Chondrocyte (in vitro differentiated cells): ENCODE results near the gene NDUFA12. TPM values are rescaled to one million over a fixed set of nuclear protein-coding genes. Genes with fewer than 3 reads are reported as not detected.
"Not testable (repeated sequence)": the region's sequence is repeated elsewhere in the genome, so short reads cannot be mapped to it uniquely, and the experiment has no call there.

Experiments
- DNase-seq: peaks from one replicate; pipeline ENCODE4 v3.0.0; 2021; ENCODE audit warnings: mixed read lengths, low spot score
- H3K27ac Mint-ChIP-seq: one replicate; pipeline ENCODE4 v1.8.0; 2021; ENCODE audit warnings: mild to moderate bottlenecking, moderate library complexity, mixed read lengths; ENCODE audit not compliant: unreplicated experiment
- H3K27me3 Mint-ChIP-seq: 2 replicates; pipeline ENCODE4 v1.8.0; 2021; ENCODE audit warnings: low read depth, mixed read lengths
- H3K36me3 Mint-ChIP-seq: 2 replicates; pipeline ENCODE4 v1.8.0; 2021; ENCODE audit warnings: low read depth, mixed read lengths
- H3K4me1 Mint-ChIP-seq: 2 replicates; pipeline ENCODE4 v1.8.0; 2021; ENCODE audit warnings: low read depth, mild to moderate bottlenecking, mixed read lengths
- H3K4me3 Mint-ChIP-seq: one replicate; pipeline ENCODE4 v1.8.0; 2021; ENCODE audit warnings: mild to moderate bottlenecking, moderate library complexity, mixed read lengths; ENCODE audit not compliant: unreplicated experiment
- H3K9me3 Mint-ChIP-seq: 2 replicates; pipeline ENCODE4 v1.8.0; 2021; ENCODE audit warnings: low read depth, mixed read lengths
- CTCF ChIP-seq: fragments of 200-600 bp; sonication (generic); IDR thresholded peaks from 2 replicates; pipeline ENCODE4 v1.5.0; 2021; ENCODE audit warnings: antibody characterized with exemption, mild to moderate bottlenecking, moderate library complexity
- total RNA-seq: library from RNA; stranded (reverse); gene quantifications from 3 replicates; pipeline ENCODE4 v1.2.1, GENCODE V29; 2021

Gene NDUFA12
- total RNA-seq, 1 donor from 2014 or later, result 76.9 TPM

DNA sequence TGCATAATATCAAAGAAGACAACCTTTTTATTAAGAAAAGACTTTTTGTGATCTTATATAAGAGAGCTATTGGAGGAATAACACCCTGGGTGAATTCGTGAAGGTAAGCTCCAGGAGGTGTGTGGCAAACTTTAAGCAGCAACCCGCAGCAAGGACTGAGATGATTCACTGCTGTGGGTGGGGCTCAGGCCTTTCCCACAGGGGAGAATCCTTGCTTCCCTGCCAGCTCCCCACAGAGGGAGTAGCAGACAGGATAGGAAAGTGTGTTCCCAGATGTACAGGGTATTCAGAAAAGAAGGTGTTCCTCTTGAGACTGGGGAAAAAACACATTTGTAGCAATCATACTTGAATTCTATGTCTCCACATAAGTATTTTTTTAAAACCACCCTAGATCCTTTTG, 9.2 kb downstream of the NDUFA12 start:
- DNase-seq, result no peak
- TF ChIP-seq CTCF, result no peak

DNA sequence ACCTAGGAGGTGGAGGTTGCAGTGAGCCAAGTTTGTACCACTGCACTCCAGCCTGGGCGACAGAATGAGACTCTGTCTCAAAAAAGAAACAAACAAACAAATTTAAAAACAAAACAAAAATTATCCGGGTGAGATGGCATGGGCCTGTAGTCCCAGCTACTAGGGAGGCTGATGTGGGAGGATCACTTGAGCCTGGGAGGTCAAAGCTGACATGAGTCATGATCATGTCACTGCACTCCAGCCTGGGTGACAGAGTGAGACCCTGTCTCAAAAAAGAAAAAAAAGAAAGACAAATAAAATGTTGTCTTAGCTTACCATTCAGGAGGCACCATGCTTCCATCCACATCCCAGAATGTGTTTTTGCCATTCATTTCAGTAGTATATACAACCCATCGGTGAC, 9.6 kb downstream of the NDUFA12 start:
- H3K27me3 Mint-ChIP-seq, H3K27ac Mint-ChIP-seq: not testable (repeated sequence)
- H3K36me3 Mint-ChIP-seq, result peaks cover 13% of the 10 kb centered on the region

More for the DNA sequence above, 9.2 kb downstream of the NDUFA12 start:
- Mint-ChIP-seq H3K9me3 (no peaks in the 10 kb centered on the region), H3K4me1 (peaks cover 18% of the 10 kb centered on the region), H3K36me3 (peaks cover 13% of the 10 kb centered on the region), H3K4me3 (no peak overlapping the region), H3K27ac (peak overlapping the region; percentile 54), H3K27me3 (no peaks in the 10 kb centered on the region)

DNA sequence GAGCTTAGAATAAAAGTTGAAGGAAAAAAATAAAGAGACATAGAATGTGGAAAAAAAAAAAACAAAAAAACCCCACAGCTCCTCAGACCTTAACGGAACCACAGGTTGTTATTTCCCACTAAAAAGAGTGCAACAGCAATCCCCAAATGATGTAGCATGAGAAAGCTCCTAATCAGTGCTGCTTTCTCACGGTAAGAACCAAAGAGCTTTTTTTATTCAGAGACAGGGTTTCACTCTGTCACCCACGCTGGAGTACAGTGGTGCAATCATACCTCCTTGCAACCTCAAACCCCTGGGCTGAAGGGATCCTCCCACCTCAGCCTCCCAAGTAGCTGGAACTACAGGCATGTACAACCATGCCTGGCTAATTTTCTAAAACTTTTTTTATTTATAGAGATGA, 13.3 kb downstream of the NDUFA12 start:
- H3K4me3 Mint-ChIP-seq, result no peak overlapping the region
- no peaks in the 10 kb centered on the region for H3K27me3 Mint-ChIP-seq
- H3K4me1 Mint-ChIP-seq, result peaks cover 5% of the 10 kb centered on the region
- DNase-seq, result no peak
- no peak overlapping the region for H3K27ac Mint-ChIP-seq
- no peak for TF ChIP-seq CTCF
- no peaks in the 10 kb centered on the region for H3K9me3 Mint-ChIP-seq
- peaks cover 14% of the 10 kb centered on the region for H3K36me3 Mint-ChIP-seq

More for the DNA sequence above, 9.6 kb downstream of the NDUFA12 start:
- H3K4me1 Mint-ChIP-seq, result peaks cover 14% of the 10 kb centered on the region
- H3K9me3 Mint-ChIP-seq, H3K4me3 Mint-ChIP-seq, DNase-seq: not testable (repeated sequence)

DNA sequence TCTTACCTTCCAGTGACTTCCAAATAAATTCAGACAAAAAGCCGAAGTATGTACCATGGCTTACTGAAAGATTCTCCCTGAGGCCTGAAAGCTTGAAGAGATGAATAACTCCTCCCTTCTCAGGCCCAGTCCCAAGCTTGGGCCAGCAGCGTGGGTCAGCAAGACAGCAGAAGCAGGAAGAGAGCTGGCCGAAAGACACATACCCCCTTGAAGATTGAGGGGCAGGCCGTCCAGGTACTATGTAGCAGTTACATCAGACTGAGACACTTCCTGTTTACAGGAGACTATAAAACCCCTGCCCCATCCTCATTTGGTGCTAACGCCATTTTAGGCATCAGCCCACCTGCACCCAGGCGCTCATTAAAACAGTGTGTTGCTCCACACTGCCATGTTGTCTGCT, 15.0 kb downstream of the NDUFA12 start:
- H3K9me3 Mint-ChIP-seq, result no peaks in the 10 kb centered on the region
- H3K27me3 Mint-ChIP-seq, result no peaks in the 10 kb centered on the region
- no peak for DNase-seq
- no peak overlapping the region for H3K4me3 Mint-ChIP-seq
- TF ChIP-seq CTCF, result no peak
- peaks cover 14% of the 10 kb centered on the region for H3K36me3 Mint-ChIP-seq
- H3K27ac Mint-ChIP-seq, result no peak overlapping the region
- H3K4me1 Mint-ChIP-seq, result peaks cover 9% of the 10 kb centered on the region

DNA sequence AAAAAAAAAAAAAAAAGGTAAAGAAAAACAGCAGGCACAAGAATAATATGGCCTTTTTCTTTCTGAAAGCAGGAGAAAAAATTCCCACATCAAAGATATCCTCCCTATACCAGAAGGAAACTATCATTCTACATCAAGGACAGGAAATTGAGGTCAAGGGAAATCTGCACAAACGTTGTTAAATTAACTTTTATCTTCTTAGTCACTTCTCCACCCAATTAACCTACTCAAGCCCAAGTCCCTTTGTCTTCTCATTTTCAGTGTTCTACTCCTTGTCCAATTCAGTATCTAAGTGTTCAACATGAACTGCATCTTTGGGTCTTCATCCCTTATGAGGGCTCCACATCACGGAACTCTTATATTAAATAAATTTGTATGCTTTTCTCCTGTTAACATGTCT, 15.7 kb downstream of the NDUFA12 start:
- no peaks in the 10 kb centered on the region for H3K27me3 Mint-ChIP-seq
- no peak for TF ChIP-seq CTCF
- peaks cover 14% of the 10 kb centered on the region for H3K36me3 Mint-ChIP-seq
- H3K4me3 Mint-ChIP-seq, result no peak overlapping the region
- peaks cover 16% of the 10 kb centered on the region for H3K4me1 Mint-ChIP-seq
- no peaks in the 10 kb centered on the region for H3K9me3 Mint-ChIP-seq
- H3K27ac Mint-ChIP-seq, result no peak overlapping the region
- no peak for DNase-seq

DNA sequence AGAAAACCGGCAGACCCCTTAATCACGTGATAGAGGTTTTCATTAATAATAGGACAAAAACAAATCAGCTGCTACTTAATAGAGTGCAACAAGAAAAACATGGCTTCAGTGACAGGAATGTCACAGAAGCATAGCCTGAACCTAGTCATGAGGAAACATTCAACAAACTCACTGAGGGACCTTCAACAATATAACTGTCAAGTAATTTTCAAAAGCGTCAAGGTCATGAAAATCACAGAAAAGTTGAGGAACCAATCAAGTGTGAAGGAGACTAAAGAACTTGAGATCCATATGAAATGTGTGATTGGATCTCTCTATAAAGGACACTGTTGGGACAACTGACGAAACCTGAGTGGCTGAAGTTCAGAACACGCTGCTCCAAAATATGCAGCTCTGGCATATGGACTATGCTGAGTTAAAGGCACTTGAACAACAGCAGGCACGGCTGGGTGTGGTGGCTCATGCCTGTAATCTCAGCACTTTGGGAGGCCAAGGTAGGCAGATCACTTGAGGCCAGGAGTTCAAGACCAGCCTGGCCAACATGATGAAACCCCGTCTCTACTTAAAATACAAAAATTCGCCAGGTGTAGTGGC, 16.3 kb downstream of the NDUFA12 start:
- Mint-ChIP-seq H3K27me3 (no peaks in the 10 kb centered on the region), H3K36me3 (peaks cover 12% of the 10 kb centered on the region)
- no peak for TF ChIP-seq CTCF

GRCh38 chr12:94985099-94985498, 18.4 kb downstream of the NDUFA12 start:
- H3K36me3 Mint-ChIP-seq, H3K4me3 Mint-ChIP-seq, H3K9me3 Mint-ChIP-seq, DNase-seq, H3K27me3 Mint-ChIP-seq, H3K27ac Mint-ChIP-seq: not testable (repeated sequence)
- peaks cover 23% of the 10 kb centered on the region for H3K4me1 Mint-ChIP-seq

More for the DNA sequence above, 16.3 kb downstream of the NDUFA12 start:
- H3K9me3 Mint-ChIP-seq, result no peaks in the 10 kb centered on the region
- H3K4me1 Mint-ChIP-seq, result peaks cover 22% of the 10 kb centered on the region
- H3K27ac Mint-ChIP-seq, result no peak overlapping the region
- DNase-seq, result no peak
- H3K4me3 Mint-ChIP-seq, result no peak overlapping the region
